Activated T-cell treated with anti-CD3 and anti-CD28 coated beads, Interleukin-2, amount 50 U/mL, for 72 hours (primary cell): ENCODE results near the gene RFFL. TPM values are rescaled to one million over a fixed set of nuclear protein-coding genes. Genes with fewer than 3 reads are reported as not detected.
A peak's percentile ranks its signal among the peaks of the same experiment; 100 is the strongest.
"Not testable (repeated sequence)": the region's sequence is repeated elsewhere in the genome, so short reads cannot be mapped to it uniquely, and the experiment has no call there.

Source experiments
- ATAC-seq, 2 donors: fragments of 150-1000 bp; cut with Tn5 transposase; replicated peaks in 1 of 2; 2 replicates each; pipeline ENCODE4 v1.10.0; 2021; ENCODE audit warnings: moderate library complexity in 2 of 2, mild to moderate bottlenecking in 1 of 2
- DNase-seq, 2 donors: peaks; one replicate each; pipeline ENCODE4 v3.0.0; 2021 to 2022; ENCODE audit warnings: mixed read lengths in 1 of 2
- H3K27ac Mint-ChIP-seq: one replicate; pipeline ENCODE4 v1.8.0; 2022; ENCODE audit warnings: mild to moderate bottlenecking, moderate library complexity, mixed read lengths
- H3K27me3 Mint-ChIP-seq: one replicate; pipeline ENCODE4 v1.8.0; 2022; ENCODE audit warnings: low read depth, mixed read lengths
- H3K36me3 Mint-ChIP-seq, 2 donors: one replicate each; pipeline ENCODE4 v1.8.0; 2022; ENCODE audit warnings: mixed read lengths in 2 of 2, mild to moderate bottlenecking in 1 of 2; ENCODE audit not compliant: insufficient read depth in 2 of 2
- H3K4me1 Mint-ChIP-seq: one replicate; pipeline ENCODE4 v1.8.0; 2022; ENCODE audit warnings: low read depth, mixed read lengths
- H3K4me3 Mint-ChIP-seq, 2 donors: one replicate each; pipeline ENCODE4 v1.8.0; 2022; ENCODE audit warnings: mild to moderate bottlenecking in 2 of 2, mixed read lengths in 2 of 2, moderate library complexity in 2 of 2
- H3K9me3 Mint-ChIP-seq, 2 donors: one replicate each; pipeline ENCODE4 v1.8.0; 2022; ENCODE audit warnings: mixed read lengths in 2 of 2
- total RNA-seq, 2 donors: library from RNA; stranded (reverse); gene quantifications; one replicate each; pipeline ENCODE4 v1.2.3, GENCODE V29; 2022

The RFFL gene
- total RNA-seq, 2 donors from 2014 or later = 47.7 to 50.0 TPM

GRCh38 chr17:35006961-35007360, 56.5 kb downstream of the RFFL start:
- H3K27me3 Mint-ChIP-seq = no peaks in the 10 kb centered on the region
- no peak overlapping the region for H3K4me3 Mint-ChIP-seq
- no peak for ATAC-seq
- DNase-seq = no peak
- no peaks in the 10 kb centered on the region for H3K4me1 Mint-ChIP-seq
- H3K36me3 Mint-ChIP-seq = peaks cover 2 to 14% of the 10 kb centered on the region in 2 donors
- H3K9me3 Mint-ChIP-seq = no peaks in the 10 kb centered on the region
- H3K27ac Mint-ChIP-seq = peak overlapping the region; percentile 55

- H3K4me3 Mint-ChIP-seq = no peak overlapping the region
- DNase-seq (no peak), ATAC-seq (no peak)
- no peaks in the 10 kb centered on the region for H3K4me1 Mint-ChIP-seq
- H3K27me3 Mint-ChIP-seq = no peaks in the 10 kb centered on the region
- no peaks in the 10 kb centered on the region for H3K9me3 Mint-ChIP-seq
- no peak overlapping the region for H3K27ac Mint-ChIP-seq
- H3K36me3 Mint-ChIP-seq = peaks cover 0 to 18% of the 10 kb centered on the region in 2 donors
Measured at GRCh38 chr17:35006345-35006744, 57.2 kb downstream of the RFFL start.

- H3K27ac Mint-ChIP-seq = no peak overlapping the region
- H3K4me3 Mint-ChIP-seq = no peak overlapping the region
- ATAC-seq = no peak
- no peaks in the 10 kb centered on the region for H3K4me1 Mint-ChIP-seq
- H3K27me3 Mint-ChIP-seq = no peaks in the 10 kb centered on the region
- DNase-seq = no peak
- H3K36me3 Mint-ChIP-seq = peaks cover 0 to 14% of the 10 kb centered on the region in 2 donors
- H3K9me3 Mint-ChIP-seq = no peaks in the 10 kb centered on the region
Measured at GRCh38 chr17:35003778-35004177, 59.7 kb downstream of the RFFL start.

GRCh38 chr17:35002876-35003551, 60.5 kb downstream of the RFFL start:
- Mint-ChIP-seq H3K4me1 (peaks cover 5% of the 10 kb centered on the region), H3K9me3 (no peaks in the 10 kb centered on the region), H3K36me3 (peaks cover 0 to 13% of the 10 kb centered on the region in 2 donors), H3K4me3 (no peak overlapping the region), H3K27ac (no peak overlapping the region), H3K27me3 (no peaks in the 10 kb centered on the region)
- ATAC-seq (no peak), DNase-seq (no peak)

GRCh38 chr17:35001549-35001948, 62.0 kb downstream of the RFFL start:
- DNase-seq (no peak), ATAC-seq (no peak)
- Mint-ChIP-seq H3K4me1 (peaks cover 6% of the 10 kb centered on the region), H3K36me3 (peaks cover 0 to 13% of the 10 kb centered on the region in 2 donors), H3K27me3 (no peaks in the 10 kb centered on the region), H3K27ac (no peak overlapping the region), H3K9me3 (no peaks in the 10 kb centered on the region), H3K4me3 (no peak overlapping the region)

GRCh38 chr17:35000965-35001364, 62.5 kb downstream of the RFFL start:
- peaks cover 0 to 13% of the 10 kb centered on the region in 2 donors for H3K36me3 Mint-ChIP-seq
- H3K4me3 Mint-ChIP-seq, DNase-seq, H3K27me3 Mint-ChIP-seq, H3K9me3 Mint-ChIP-seq, H3K4me1 Mint-ChIP-seq, H3K27ac Mint-ChIP-seq, ATAC-seq: not testable (repeated sequence)

GRCh38 chr17:34999456-34999855, 64.1 kb downstream of the RFFL start:
- H3K4me3 Mint-ChIP-seq = no peak overlapping the region
- ATAC-seq (no peak), DNase-seq (no peak)
- no peaks in the 10 kb centered on the region for H3K27me3 Mint-ChIP-seq
- peak overlapping the region; percentile 71 for H3K27ac Mint-ChIP-seq
- no peaks in the 10 kb centered on the region for H3K9me3 Mint-ChIP-seq
- peaks cover 6% of the 10 kb centered on the region for H3K4me1 Mint-ChIP-seq
- H3K36me3 Mint-ChIP-seq = peaks cover 0 to 11% of the 10 kb centered on the region in 2 donors

GRCh38 chr17:34998205-34998604, 65.3 kb downstream of the RFFL start:
- Mint-ChIP-seq H3K9me3 (no peaks in the 10 kb centered on the region), H3K27ac (peak overlapping the region; percentile 80), H3K4me3 (no peak overlapping the region), H3K27me3 (no peaks in the 10 kb centered on the region), H3K4me1 (peaks cover 6% of the 10 kb centered on the region), H3K36me3 (peaks cover 0 to 10% of the 10 kb centered on the region in 2 donors)
- DNase-seq = peak; percentile 81 to 85
- peak; percentile 94 to 98 for ATAC-seq

GRCh38 chr17:34997355-34997862, 66.1 kb downstream of the RFFL start:
- Mint-ChIP-seq H3K4me3 (no peak overlapping the region), H3K9me3 (no peaks in the 10 kb centered on the region), H3K27me3 (no peaks in the 10 kb centered on the region), H3K27ac (no peak overlapping the region), H3K36me3 (peaks cover 0 to 10% of the 10 kb centered on the region in 2 donors), H3K4me1 (peaks cover 6% of the 10 kb centered on the region)
- no peak for ATAC-seq
- no peak for DNase-seq

- Mint-ChIP-seq H3K9me3 (no peaks in the 10 kb centered on the region), H3K4me3 (no peak overlapping the region), H3K27ac (no peak overlapping the region), H3K36me3 (peaks cover 0 to 9% of the 10 kb centered on the region in 2 donors), H3K27me3 (no peaks in the 10 kb centered on the region), H3K4me1 (peaks cover 6% of the 10 kb centered on the region)
- ATAC-seq (no peak), DNase-seq (no peak)
Measured at GRCh38 chr17:34996422-34997285, 66.9 kb downstream of the RFFL start.

- Mint-ChIP-seq H3K36me3 (peaks cover 0 to 13% of the 10 kb centered on the region in 2 donors), H3K4me3 (no peak overlapping the region), H3K27ac (peak overlapping the region; percentile 55), H3K9me3 (no peaks in the 10 kb centered on the region), H3K27me3 (no peaks in the 10 kb centered on the region), H3K4me1 (peaks cover under 1% of the 10 kb centered on the region)
- DNase-seq = no peak
- ATAC-seq = no peak
Measured at GRCh38 chr17:34993031-34993430, 70.5 kb downstream of the RFFL start.

- peaks cover 0 to 16% of the 10 kb centered on the region in 2 donors for H3K36me3 Mint-ChIP-seq
- H3K27ac Mint-ChIP-seq = no peak overlapping the region
- H3K9me3 Mint-ChIP-seq = no peaks in the 10 kb centered on the region
- no peaks in the 10 kb centered on the region for H3K4me1 Mint-ChIP-seq
- H3K4me3 Mint-ChIP-seq = no peak overlapping the region
- ATAC-seq (no peak), DNase-seq (no peak)
- H3K27me3 Mint-ChIP-seq = no peaks in the 10 kb centered on the region
Measured at GRCh38 chr17:34991606-34992005, 71.9 kb downstream of the RFFL start.

GRCh38 chr17:34990921-34991365, 72.6 kb downstream of the RFFL start:
- Mint-ChIP-seq H3K9me3 (no peaks in the 10 kb centered on the region), H3K4me1 (no peaks in the 10 kb centered on the region), H3K27me3 (no peaks in the 10 kb centered on the region), H3K27ac (no peak overlapping the region), H3K4me3 (no peak overlapping the region), H3K36me3 (peaks cover 0 to 18% of the 10 kb centered on the region in 2 donors)
- DNase-seq (no peak), ATAC-seq (no peak)
